ENCODE data around the gene ST6GALNAC5.
"Not testable (repeated sequence)": the region's sequence is repeated elsewhere in the genome, so short reads cannot be mapped to it uniquely, and the experiment has no call there.

ST6GALNAC5 gene

GRCh38 chr1:76939050-76939816 is 72.0 kb downstream of the ST6GALNAC5 start:
- no peak for DNase-seq

- DNase-seq: no peak
Measured at GRCh38 chr1:76939817-76940216, 72.5 kb downstream of the ST6GALNAC5 start.

GRCh38 chr1:76940571-76941335 is 73.5 kb downstream of the ST6GALNAC5 start:
- no peak for DNase-seq

GRCh38 chr1:76942549-76942948 is 75.3 kb downstream of the ST6GALNAC5 start:
- DNase-seq: no peak

- DNase-seq: no peak
Measured at GRCh38 chr1:76944942-76945341, 77.7 kb downstream of the ST6GALNAC5 start.

- DNase-seq: no peak
Measured at GRCh38 chr1:76948846-76949245, 81.6 kb downstream of the ST6GALNAC5 start.

GRCh38 chr1:76949503-76949902 is 82.2 kb downstream of the ST6GALNAC5 start:
- DNase-seq: no peak

- DNase-seq: no peak
Measured at GRCh38 chr1:76950306-76950705, 83.0 kb downstream of the ST6GALNAC5 start.

GRCh38 chr1:76951153-76951552 is 83.9 kb downstream of the ST6GALNAC5 start:
- DNase-seq: no peak

- no peak for DNase-seq
Measured at GRCh38 chr1:76955652-76956051, 88.4 kb downstream of the ST6GALNAC5 start.

GRCh38 chr1:76957961-76958360 is 90.7 kb downstream of the ST6GALNAC5 start:
- no peak for DNase-seq

- DNase-seq: no peak
Measured at GRCh38 chr1:76958828-76959227, 91.5 kb downstream of the ST6GALNAC5 start.

GRCh38 chr1:76959556-76959955 is 92.3 kb downstream of the ST6GALNAC5 start:
- DNase-seq: no peak

- no peak for DNase-seq
Measured at GRCh38 chr1:76961181-76961819, 94.0 kb downstream of the ST6GALNAC5 start.

GRCh38 chr1:76961820-76962207 is 94.5 kb downstream of the ST6GALNAC5 start:
- DNase-seq: no peak

GRCh38 chr1:76981267-76981666 is 114.0 kb downstream of the ST6GALNAC5 start:
- not testable (repeated sequence) for DNase-seq

GRCh38 chr1:76989976-76990375 is 122.7 kb downstream of the ST6GALNAC5 start:
- no peak for DNase-seq

- DNase-seq: no peak
Measured at GRCh38 chr1:76993036-76993435, 125.8 kb downstream of the ST6GALNAC5 start.

- DNase-seq: no peak
Measured at GRCh38 chr1:76998582-76999223, 131.4 kb downstream of the ST6GALNAC5 start.

GRCh38 chr1:77007675-77008074 is 140.4 kb downstream of the ST6GALNAC5 start:
- DNase-seq: no peak

GRCh38 chr1:77010937-77011336 is 143.7 kb downstream of the ST6GALNAC5 start:
- no peak for DNase-seq

- no peak for DNase-seq
Measured at GRCh38 chr1:77012066-77012465, 144.8 kb downstream of the ST6GALNAC5 start.
